Body of pancreas (tissue), 4 donors: ENCODE results near the gene CTRB2. TPM values are rescaled to one million over a fixed set of nuclear protein-coding genes. Genes with fewer than 3 reads are reported as not detected.
A peak's percentile ranks its signal among the peaks of the same experiment; 100 is the strongest.
"Not testable (repeated sequence)": the region's sequence is repeated elsewhere in the genome, so short reads cannot be mapped to it uniquely, and the experiment has no call there.

ENCODE experiments used
- ATAC-seq: fragments of 150-250 bp; one replicate; pipeline ENCODE4 v1.9.1; 2016
- DNase-seq, 4 donors: peaks; one replicate each; pipeline ENCODE4 v3.0.0-alpha.2; 2019
- H3K27ac ChIP-seq, 4 donors: fragments of 200-600 bp; sonication (generic); 1 replicate in 3 of 4; 2 replicates in 1 of 4; pipeline versions ENCODE4 v1.5.1 to v1.6.1; 2016 to 2019; ENCODE audit warnings: mild to moderate bottlenecking in 1 of 4, mixed read lengths in 1 of 4, moderate library complexity in 1 of 4
- H3K27me3 ChIP-seq, 2 donors: fragments of 200-600 bp; sonication (generic); one replicate each; pipeline ENCODE4 v1.6.0; 2016; ENCODE audit warnings: mild to moderate bottlenecking in 1 of 2
- H3K36me3 ChIP-seq, 2 donors: fragments of 200-600 bp; sonication (generic); replicated peaks in 1 of 2; 2 replicates each; pipeline ENCODE4 v1.5.1; 2016; ENCODE audit warnings: low read depth in 2 of 2; ENCODE audit not compliant: insufficient read depth in 1 of 2
- H3K4me1 ChIP-seq: fragments of 200-600 bp; sonication (generic); one replicate; pipeline ENCODE4 v1.6.0; 2016
- H3K4me3 ChIP-seq, 2 donors: fragments of 200-600 bp; sonication (generic); 1 replicate in 1 of 2; 2 replicates in 1 of 2; pipeline ENCODE4 v1.5.1; 2016 to 2019
- H3K9me3 ChIP-seq, 3 donors: fragments of 200-600 bp; sonication (generic); 1 replicate in 2 of 3; 2 replicates in 1 of 3; pipeline ENCODE4 v1.5.1; 2016
- CTCF ChIP-seq, 7 experiments: fragments of 450-650 bp in 4 of 7; fragments of 200-600 bp in 3 of 7; sonication (generic) in 3 of 7; IDR thresholded peaks; one replicate each; pipeline ENCODE4 v1.5.1; 2016 to 2019; ENCODE audit warnings: antibody characterized with exemption in 7 of 7
- POLR2A ChIP-seq, 3 donors: fragments of 450-650 bp; IDR thresholded peaks; one replicate each; pipeline ENCODE4 v1.6.1; 2016; ENCODE audit warnings: antibody characterized with exemption in 3 of 3, mild to moderate bottlenecking in 2 of 3
- WGBS, 2 donors: methylation state at CpG; one replicate each; pipeline ENCODE4 v1.1.5; 2017; 5-methylcytosine and 5-hydroxymethylcytosine counted together
- intact Hi-C: fragments of 100-400 bp; cut with DNase I; formaldehyde crosslinking; loops from one replicate; pipeline ENCODE4 v1.15.1; 2023
- total RNA-seq, 2 donors: library from RNA; depleted of rRNA; stranded (reverse); fragments of >200 nt; gene quantifications; one replicate each; pipeline ENCODE4 v1.1.0, GENCODE V29; 2016

Gene CTRB2
- total RNA-seq, 2 donors from 2014 or later: 18,538 to 32,261 TPM

GRCh38 chr16:75241955-75242354 lies 35.0 kb upstream of the CTRB2 start:
- ATAC-seq (no peak), DNase-seq (no peak)
- Histone ChIP-seq H3K27ac (no peak overlapping the region), H3K4me1 (peaks cover 68% of the 10 kb centered on the region), H3K9me3 (no peaks in the 10 kb centered on the region), H3K36me3 (peaks cover 0 to 8% of the 10 kb centered on the region in 2 donors), H3K4me3 (no peak overlapping the region), H3K27me3 (no peaks in the 10 kb centered on the region)
- intact Hi-C loops: no loop called here
- TF ChIP-seq POLR2A (IDR thresholded peaks at IDR 0.05) (no peak), CTCF (IDR thresholded peaks at IDR 0.05) (no peak)
- WGBS, 2 donors: 91 to 96% methylated on average over 11 to 13 of the region's 13 CpGs

- DNase-seq: no peak
- 80 to 100% methylated on average over 1 to 7 of the region's 8 CpGs for WGBS, 2 donors
- ATAC-seq: no peak
- Histone ChIP-seq H3K4me3 (no peak overlapping the region), H3K27me3 (no peaks in the 10 kb centered on the region), H3K36me3 (peaks cover 0 to 8% of the 10 kb centered on the region in 2 donors), H3K4me1 (peaks cover 66% of the 10 kb centered on the region), H3K27ac (no peak overlapping the region), H3K9me3 (no peaks in the 10 kb centered on the region)
- intact Hi-C loops: no loop called here
- TF ChIP-seq POLR2A (IDR thresholded peaks at IDR 0.05) (no peak), CTCF (IDR thresholded peaks at IDR 0.05) (no peak)
These were observed 34.5 kb upstream of the CTRB2 start for GRCh38 chr16:75241412-75241811.

- H3K9me3 ChIP-seq, H3K36me3 ChIP-seq, DNase-seq, H3K4me3 ChIP-seq, H3K27me3 ChIP-seq, H3K27ac ChIP-seq, ATAC-seq, intact Hi-C loops: not testable (repeated sequence)
- 74 to 93% methylated on average over 3 to 7 of the region's 7 CpGs for WGBS, 2 donors
- H3K4me1 ChIP-seq: peaks cover 59% of the 10 kb centered on the region
These were observed 33.7 kb upstream of the CTRB2 start for GRCh38 chr16:75240633-75241032.

GRCh38 chr16:75239542-75240122 lies 32.7 kb upstream of the CTRB2 start:
- ATAC-seq (no peak), DNase-seq (no peak)
- WGBS, 2 donors: 81 to 83% methylated on average over 6 to 17 of the region's 19 CpGs
- no peak overlapping the region for H3K4me3 ChIP-seq
- peaks cover 51% of the 10 kb centered on the region for H3K4me1 ChIP-seq
- TF ChIP-seq POLR2A (IDR thresholded peaks at IDR 0.05) (no peak), CTCF (IDR thresholded peaks at IDR 0.05) (no peak)
- H3K9me3 ChIP-seq: no peaks in the 10 kb centered on the region
- no peaks in the 10 kb centered on the region for H3K27me3 ChIP-seq
- peaks cover 0 to 8% of the 10 kb centered on the region in 2 donors for H3K36me3 ChIP-seq
- H3K27ac ChIP-seq: peak overlapping the region; percentile 52 to 71 (median 66)
- intact Hi-C loops: loop anchor here (5.0 kb wide), 1 partner anchor 148 kb away; no protein-coding TSS in a partner anchor

- no peaks in the 10 kb centered on the region for H3K27me3 ChIP-seq
- peaks cover 51% of the 10 kb centered on the region for H3K4me1 ChIP-seq
- WGBS, 2 donors: 35 to 41% methylated on average over 6 to 14 of the region's 16 CpGs
- H3K27ac ChIP-seq: peak overlapping the region; percentile 52 to 71 (median 66)
- peaks cover 0 to 8% of the 10 kb centered on the region in 2 donors for H3K36me3 ChIP-seq
- no peak for ATAC-seq
- H3K9me3 ChIP-seq: no peaks in the 10 kb centered on the region
- TF ChIP-seq CTCF (IDR thresholded peaks at IDR 0.05) (peak in 3 of 7 experiments; percentile 22 to 32 (median 23)), POLR2A (IDR thresholded peaks at IDR 0.05) (no peak)
- no peak overlapping the region for H3K4me3 ChIP-seq
- DNase-seq: peak in 2 of 4 donors; percentile 54 to 64
- intact Hi-C loops: loop anchor here (5.0 kb wide), 1 partner anchor 148 kb away; no protein-coding TSS in a partner anchor
These were observed 32.0 kb upstream of the CTRB2 start for GRCh38 chr16:75238853-75239541.
